ENCODE results near the gene GLRX5. TPM values are rescaled to one million over a fixed set of nuclear protein-coding genes. Genes with fewer than 3 reads are reported as not detected.

The GLRX5 gene
- total and polyA plus RNA-seq, 7 donors: 30.5 to 97.1 (median 55.1) TPM

DNA sequence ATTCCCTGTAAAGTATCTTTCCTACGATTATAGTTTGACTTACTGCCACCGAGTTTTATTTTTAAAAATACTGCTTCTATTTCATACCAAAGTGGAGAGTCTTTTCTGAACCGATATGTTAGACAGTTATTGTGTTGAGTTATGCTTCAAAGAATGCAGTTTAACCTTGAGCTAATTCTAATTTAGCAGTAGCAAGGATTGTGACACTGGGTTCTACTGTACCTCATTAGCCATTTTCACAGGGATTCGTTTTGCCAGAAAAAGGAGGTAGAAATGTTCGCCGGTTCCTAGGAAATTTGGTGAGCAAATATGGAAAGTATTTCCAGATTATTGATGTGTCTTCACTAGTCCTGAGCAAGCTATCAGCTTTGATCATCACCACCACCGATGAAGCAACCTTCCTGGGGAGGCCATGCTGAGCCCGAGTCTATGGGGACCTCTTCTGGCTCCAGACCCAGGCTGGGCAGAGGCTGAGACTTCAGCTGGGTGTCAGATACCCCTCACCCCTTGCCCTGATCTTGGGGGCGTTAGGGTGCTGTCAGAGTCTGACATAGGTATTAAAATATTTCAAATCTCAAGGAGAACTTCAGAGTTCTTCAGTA lies 13.6 kb downstream of the GLRX5 start:
- Histone ChIP-seq H3K4me3 (no peak overlapping the region), H3K27me3 (no peaks in the 10 kb centered on the region), H3K36me3 (peaks cover 0 to 15% (median 0%) of the 10 kb centered on the region in 4 donors), H3K4me1 (no peaks in the 10 kb centered on the region), H3K27ac (no peak overlapping the region), H3K9me3 (no peaks in the 10 kb centered on the region)
- intact Hi-C loops (cut with DNase I): no loop called here
- no peak for TF ChIP-seq EP300 (IDR thresholded peaks at IDR 0.05)
- TF ChIP-seq POLR2AphosphoS5 (IDR thresholded peaks at IDR 0.05): no peak
- TF ChIP-seq, protein P1, sequence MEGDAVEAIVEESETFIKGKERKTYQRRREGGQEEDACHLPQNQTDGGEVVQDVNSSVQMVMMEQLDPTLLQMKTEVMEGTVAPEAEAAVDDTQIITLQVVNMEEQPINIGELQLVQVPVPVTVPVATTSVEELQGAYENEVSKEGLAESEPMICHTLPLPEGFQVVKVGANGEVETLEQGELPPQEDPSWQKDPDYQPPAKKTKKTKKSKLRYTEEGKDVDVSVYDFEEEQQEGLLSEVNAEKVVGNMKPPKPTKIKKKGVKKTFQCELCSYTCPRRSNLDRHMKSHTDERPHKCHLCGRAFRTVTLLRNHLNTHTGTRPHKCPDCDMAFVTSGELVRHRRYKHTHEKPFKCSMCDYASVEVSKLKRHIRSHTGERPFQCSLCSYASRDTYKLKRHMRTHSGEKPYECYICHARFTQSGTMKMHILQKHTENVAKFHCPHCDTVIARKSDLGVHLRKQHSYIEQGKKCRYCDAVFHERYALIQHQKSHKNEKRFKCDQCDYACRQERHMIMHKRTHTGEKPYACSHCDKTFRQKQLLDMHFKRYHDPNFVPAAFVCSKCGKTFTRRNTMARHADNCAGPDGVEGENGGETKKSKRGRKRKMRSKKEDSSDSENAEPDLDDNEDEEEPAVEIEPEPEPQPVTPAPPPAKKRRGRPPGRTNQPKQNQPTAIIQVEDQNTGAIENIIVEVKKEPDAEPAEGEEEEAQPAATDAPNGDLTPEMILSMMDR (IDR thresholded peaks at IDR 0.05): no peak
- TF ChIP-seq POLR2A (IDR thresholded peaks at IDR 0.05): no peak
- no peak for DNase-seq
- WGBS, 2 donors: 90 to 92% methylated on average over 9 of the region's 9 CpGs

GRCh38 chr14:95549656-95550585 lies 15.1 kb downstream of the GLRX5 start:
- Histone ChIP-seq H3K27me3 (no peaks in the 10 kb centered on the region), H3K9me3 (no peaks in the 10 kb centered on the region), H3K36me3 (peaks cover 0 to 4% (median 0%) of the 10 kb centered on the region in 4 donors), H3K27ac (no peak overlapping the region), H3K4me3 (no peak overlapping the region), H3K4me1 (no peaks in the 10 kb centered on the region)
- TF ChIP-seq POLR2A (IDR thresholded peaks at IDR 0.05) (no peak), POLR2AphosphoS5 (IDR thresholded peaks at IDR 0.05) (no peak), EP300 (IDR thresholded peaks at IDR 0.05) (no peak)
- TF ChIP-seq, protein P1 (IDR thresholded peaks at IDR 0.05): no peak
- intact Hi-C loops (cut with DNase I): no loop called here
- no peak for DNase-seq
- WGBS, 2 donors: 50 to 71% methylated on average over 16 of the region's 16 CpGs

GRCh38 chr14:95551435-95551834 lies 16.6 kb downstream of the GLRX5 start:
- TF ChIP-seq EP300 (IDR thresholded peaks at IDR 0.05): no peak
- TF ChIP-seq POLR2A (IDR thresholded peaks at IDR 0.05): no peak
- no peak for TF ChIP-seq POLR2AphosphoS5 (IDR thresholded peaks at IDR 0.05)
- TF ChIP-seq, protein P1 (IDR thresholded peaks at IDR 0.05): no peak
- WGBS, 2 donors: 97 to 99% methylated on average over 1 of the region's 1 CpG
- no peak overlapping the region for H3K27ac ChIP-seq
- no peaks in the 10 kb centered on the region for H3K36me3 ChIP-seq
- no peak for DNase-seq
- H3K9me3 ChIP-seq: no peaks in the 10 kb centered on the region
- H3K27me3 ChIP-seq: no peaks in the 10 kb centered on the region
- intact Hi-C loops (cut with DNase I): no loop called here
- no peak overlapping the region for H3K4me3 ChIP-seq
- H3K4me1 ChIP-seq: no peaks in the 10 kb centered on the region

- H3K27me3 ChIP-seq: no peaks in the 10 kb centered on the region
- no peak for DNase-seq
- H3K36me3 ChIP-seq: no peaks in the 10 kb centered on the region
- TF ChIP-seq, protein P1 (IDR thresholded peaks at IDR 0.05): no peak
- no peak for TF ChIP-seq POLR2A (IDR thresholded peaks at IDR 0.05)
- no peak for TF ChIP-seq POLR2AphosphoS5 (IDR thresholded peaks at IDR 0.05)
- no peak for TF ChIP-seq EP300 (IDR thresholded peaks at IDR 0.05)
- no peak overlapping the region for H3K4me3 ChIP-seq
- no peaks in the 10 kb centered on the region for H3K9me3 ChIP-seq
- H3K27ac ChIP-seq: no peak overlapping the region
- intact Hi-C loops (cut with DNase I): no loop called here
- WGBS, 2 donors: 93 to 94% methylated on average over 7 of the region's 7 CpGs
- no peaks in the 10 kb centered on the region for H3K4me1 ChIP-seq
These were observed 18.3 kb downstream of the GLRX5 start for GRCh38 chr14:95553141-95553540.
